ENCODE data around the gene NUP210L. TPM values are rescaled to one million over a fixed set of nuclear protein-coding genes. Genes with fewer than 3 reads are reported as not detected.
A peak's percentile ranks its signal among the peaks of the same experiment; 100 is the strongest.

Gene NUP210L
- total RNA-seq (under 1 TPM in 4 of 10 donors, not detected in 6; 0.07 to 0.45 (median 0.18) TPM), polyA plus RNA-seq (under 1 TPM; 0.01 to 0.07 TPM)
- long read RNA-seq, donor 1, partial matches to known transcripts: 0 of 1 reads
- long read RNA-seq, donor 1, other reads (novel, unspliced or antisense): 1 of 1 reads
- long read RNA-seq, donor 2: 0 reads
- long read RNA-seq, donor 3: 0 reads

- Histone ChIP-seq H3K4me3 (peak within 1 kb of the TSS in 3 of 10 donors; percentile 4 to 58 (median 6)), H3K36me3 (peaks cover 0 to 52% (median 19%) of the 10 kb centered on the region in 9 donors), H3K4me1 (peaks cover 0 to 73% (median 25%) of the 10 kb centered on the region in 9 donors), H3K27ac (peak within 1 kb of the TSS in 7 of 10 donors; percentile 35 to 89 (median 76)), H3K9me3 (peaks cover 0 to 4% (median 0%) of the 10 kb centered on the region in 11 donors), H3K27me3 (no peaks in the 10 kb centered on the region)
- intact Hi-C loops (cut with DNase I): no loop called here
- ATAC-seq (peak; percentile 51 to 95 (median 72)), DNase-seq (peak; percentile 63 to 74)
- no peak for TF ChIP-seq CTCF (IDR thresholded peaks at IDR 0.05)
- WGBS, 2 donors: 72 to 77% methylated on average over 29 of the region's 29 CpGs
Measured at GRCh38 chr1:154154534-154155191, at the start of gene NUP210L. NUP210L (minus strand) TSS chr1:154155073.

- H3K27ac ChIP-seq: no peak overlapping the region
- no peak overlapping the region for H3K4me3 ChIP-seq
- no peaks in the 10 kb centered on the region for H3K27me3 ChIP-seq
- H3K36me3 ChIP-seq: peaks cover 0 to 3% (median 0%) of the 10 kb centered on the region in 9 donors
- intact Hi-C loops (cut with DNase I): loop anchor here in 6 of 10 donors (1.0 to 10.0 kb wide), 5 partner anchors 67 to 135 kb away; partner anchors contain the start of gene HAX1 (in 5 of the 6)
- WGBS, 2 donors: 91 to 97% methylated on average over 3 of the region's 3 CpGs
- no peak for DNase-seq
- ATAC-seq: peak in 6 of 8 donors; percentile 14 to 29 (median 22)
- peaks cover 0 to 8% (median 4%) of the 10 kb centered on the region in 9 donors for H3K4me1 ChIP-seq
- H3K9me3 ChIP-seq: no peaks in the 10 kb centered on the region
- TF ChIP-seq CTCF (IDR thresholded peaks at IDR 0.05): no peak
Measured at GRCh38 chr1:154199563-154199879, 44.6 kb upstream of the NUP210L start.

GRCh38 chr1:154198756-154199562 is 44.1 kb upstream of the NUP210L start:
- Histone ChIP-seq H3K27me3 (no peaks in the 10 kb centered on the region), H3K9me3 (no peaks in the 10 kb centered on the region), H3K4me3 (no peak overlapping the region), H3K36me3 (no peaks in the 10 kb centered on the region), H3K27ac (no peak overlapping the region), H3K4me1 (peaks cover 0 to 8% (median 4%) of the 10 kb centered on the region in 9 donors)
- intact Hi-C loops (cut with DNase I): loop anchor here in 6 of 10 donors (1.0 to 10.0 kb wide), 5 partner anchors 68 to 136 kb away; partner anchors contain the start of gene HAX1 (in 5 of the 6)
- peak; percentile 49 to 81 (median 74) for ATAC-seq
- TF ChIP-seq CTCF (IDR thresholded peaks at IDR 0.05): peak in 8 of 9 donors; percentile 21 to 67 (median 56)
- 9 to 14% methylated on average over 5 of the region's 5 CpGs for WGBS, 2 donors
- peak in 1 of 2 donors; percentile 61 for DNase-seq

GRCh38 chr1:154193821-154194220 is 38.9 kb upstream of the NUP210L start:
- Histone ChIP-seq H3K27me3 (no peaks in the 10 kb centered on the region), H3K27ac (no peak overlapping the region), H3K9me3 (no peaks in the 10 kb centered on the region), H3K4me1 (peaks cover 0 to 16% (median 8%) of the 10 kb centered on the region in 9 donors), H3K4me3 (no peak overlapping the region), H3K36me3 (no peaks in the 10 kb centered on the region)
- DNase-seq: peak in 1 of 2 donors; percentile 25
- no peak for TF ChIP-seq CTCF (IDR thresholded peaks at IDR 0.05)
- WGBS, 2 donors: 54 to 55% methylated on average over 8 of the region's 8 CpGs
- ATAC-seq: peak in 2 of 8 donors; percentile 36 to 52
- intact Hi-C loops (cut with DNase I): loop anchor here in 3 of 10 donors (10.0 kb wide), 1 partner anchor 141 kb away; no protein-coding TSS in a partner anchor

All from heart right ventricle (tissue), 16 donors.